DOHH2 (cell line): ENCODE results near the gene GH2.

Source experiments
- H3F3A ChIP-seq: fragments of 200-600 bp; sonication (generic), shearing (Covaris generic); 2 replicates; pipeline ENCODE4 v1.6.0; 2016; ENCODE audit warnings: antibody characterized with exemption, mild to moderate bottlenecking; ENCODE audit not compliant: control insufficient read depth, insufficient read depth
- H3K27ac ChIP-seq: fragments of 200-600 bp; sonication (generic); 2 replicates; pipeline ENCODE4 v1.5.1; 2014; ENCODE audit warnings: low read depth, mild to moderate bottlenecking, low read length, moderate library complexity
- H3K27me3 ChIP-seq: fragments of 200-600 bp; sonication (generic); 2 replicates; pipeline ENCODE4 v1.6.1; 2014; ENCODE audit warnings: mild to moderate bottlenecking, low read length, mixed read lengths; ENCODE audit not compliant: control insufficient read depth
- H3K36me3 ChIP-seq: fragments of 200-600 bp; sonication (generic); 2 replicates; pipeline ENCODE4 v1.6.1; 2014; ENCODE audit warnings: mild to moderate bottlenecking, low read length, moderate library complexity, mixed read lengths; ENCODE audit not compliant: control insufficient read depth
- H3K4me1 ChIP-seq: fragments of 200-600 bp; sonication (generic); 2 replicates; pipeline ENCODE4 v1.6.1; 2014; ENCODE audit warnings: mild to moderate bottlenecking, low read length, mixed read lengths; ENCODE audit not compliant: control insufficient read depth
- H3K4me2 ChIP-seq: fragments of 200-600 bp; sonication (generic); 2 replicates; pipeline ENCODE4 v1.6.0; 2014; ENCODE audit warnings: mild to moderate bottlenecking, low read length, moderate library complexity
- H3K4me3 ChIP-seq: fragments of 200-600 bp; sonication (generic); 2 replicates; pipeline ENCODE4 v1.5.1; 2014; ENCODE audit warnings: mild to moderate bottlenecking, low read length, mixed read lengths
- H3K79me2 ChIP-seq: fragments of 200-600 bp; sonication (generic); 2 replicates; pipeline ENCODE4 v1.6.1; 2014; ENCODE audit warnings: mild to moderate bottlenecking, low read length, mixed read lengths; ENCODE audit not compliant: control insufficient read depth
- H3K9me2 ChIP-seq: fragments of 200-600 bp; sonication (generic); replicated peaks from 2 replicates; pipeline ENCODE4 v1.6.1; 2014; ENCODE audit warnings: mild to moderate bottlenecking, low read length, mixed read lengths; ENCODE audit not compliant: control insufficient read depth
- H3K9me3 ChIP-seq: fragments of 200-600 bp; sonication (generic); 2 replicates; pipeline ENCODE4 v1.6.1; 2014; ENCODE audit warnings: antibody characterized with exemption, low read length, mixed read lengths; ENCODE audit not compliant: control insufficient read depth, insufficient read depth
- H4K20me1 ChIP-seq: fragments of 200-600 bp; sonication (generic); 2 replicates; pipeline ENCODE4 v1.6.0; 2014; ENCODE audit warnings: low read depth, mild to moderate bottlenecking, antibody characterized with exemption, low read length, moderate library complexity; ENCODE audit not compliant: control insufficient read depth, insufficient read depth
- EZH2phosphoT487 ChIP-seq: fragments of 200-600 bp; sonication (generic); IDR thresholded peaks from 2 replicates; pipeline ENCODE4 v1.6.1; 2017; ENCODE audit warnings: borderline replicate concordance, mild to moderate bottlenecking, antibody characterized with exemption, low read length, moderate library complexity, mixed read lengths
- TF ChIP-seq, protein P1 (sequence below): fragments of 200-600 bp; sonication (generic); IDR thresholded peaks from one replicate; pipeline ENCODE4 v1.5.1; 2014; ENCODE audit warnings: antibody characterized with exemption, mild to moderate bottlenecking, low read depth, low read length; ENCODE audit not compliant: poor library complexity, severe bottlenecking

Gene GH2

DNA sequence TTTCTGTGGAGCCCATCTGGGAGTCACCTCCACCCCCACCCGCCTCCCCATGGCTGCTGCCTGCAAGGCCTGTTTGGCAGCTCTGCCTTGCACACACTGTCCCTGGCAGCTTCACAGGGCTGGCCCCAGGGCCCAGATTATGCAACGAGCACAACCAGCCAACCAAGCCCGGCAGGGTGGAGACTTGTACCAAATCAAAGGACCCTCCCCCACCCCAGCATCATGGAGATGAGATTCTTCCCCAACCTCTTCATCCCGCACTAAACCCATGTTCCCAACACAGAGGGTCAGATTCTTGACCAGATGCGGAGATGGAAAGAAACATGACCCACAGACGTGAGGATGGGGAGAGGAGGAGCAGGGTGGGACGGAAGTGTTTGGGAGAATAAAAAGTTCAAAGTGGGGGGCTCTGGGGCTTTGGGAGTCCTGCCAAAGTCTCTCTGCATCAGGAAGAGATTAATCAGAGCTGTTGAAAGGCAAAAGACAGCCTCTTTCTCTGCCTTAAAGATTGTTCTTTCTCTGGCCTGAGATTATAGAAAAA, 43.0 kb downstream of the GH2 start:
- H3K9me2 ChIP-seq, result no peaks in the 10 kb centered on the region
- peaks cover 64% of the 10 kb centered on the region for H3K79me2 ChIP-seq
- no peaks in the 10 kb centered on the region; the same call in 1 of the 2 replicates for H4K20me1 ChIP-seq
- peaks cover 15% of the 10 kb centered on the region for H3F3A ChIP-seq
- peak overlapping the region; percentile 98 for H3K4me2 ChIP-seq
- no peaks in the 10 kb centered on the region for H3K27me3 ChIP-seq
- peak overlapping the region; percentile 87; the same call in 1 of the 2 replicates for H3K4me3 ChIP-seq
- no peaks in the 10 kb centered on the region for H3K9me3 ChIP-seq
- peaks cover 66% of the 10 kb centered on the region for H3K36me3 ChIP-seq
- H3K4me1 ChIP-seq, result peaks cover 45% of the 10 kb centered on the region
- H3K27ac ChIP-seq, result peak overlapping the region; percentile 50
- TF ChIP-seq, protein P1, sequence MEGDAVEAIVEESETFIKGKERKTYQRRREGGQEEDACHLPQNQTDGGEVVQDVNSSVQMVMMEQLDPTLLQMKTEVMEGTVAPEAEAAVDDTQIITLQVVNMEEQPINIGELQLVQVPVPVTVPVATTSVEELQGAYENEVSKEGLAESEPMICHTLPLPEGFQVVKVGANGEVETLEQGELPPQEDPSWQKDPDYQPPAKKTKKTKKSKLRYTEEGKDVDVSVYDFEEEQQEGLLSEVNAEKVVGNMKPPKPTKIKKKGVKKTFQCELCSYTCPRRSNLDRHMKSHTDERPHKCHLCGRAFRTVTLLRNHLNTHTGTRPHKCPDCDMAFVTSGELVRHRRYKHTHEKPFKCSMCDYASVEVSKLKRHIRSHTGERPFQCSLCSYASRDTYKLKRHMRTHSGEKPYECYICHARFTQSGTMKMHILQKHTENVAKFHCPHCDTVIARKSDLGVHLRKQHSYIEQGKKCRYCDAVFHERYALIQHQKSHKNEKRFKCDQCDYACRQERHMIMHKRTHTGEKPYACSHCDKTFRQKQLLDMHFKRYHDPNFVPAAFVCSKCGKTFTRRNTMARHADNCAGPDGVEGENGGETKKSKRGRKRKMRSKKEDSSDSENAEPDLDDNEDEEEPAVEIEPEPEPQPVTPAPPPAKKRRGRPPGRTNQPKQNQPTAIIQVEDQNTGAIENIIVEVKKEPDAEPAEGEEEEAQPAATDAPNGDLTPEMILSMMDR, result no peak
- no peak for TF ChIP-seq EZH2phosphoT487

DNA sequence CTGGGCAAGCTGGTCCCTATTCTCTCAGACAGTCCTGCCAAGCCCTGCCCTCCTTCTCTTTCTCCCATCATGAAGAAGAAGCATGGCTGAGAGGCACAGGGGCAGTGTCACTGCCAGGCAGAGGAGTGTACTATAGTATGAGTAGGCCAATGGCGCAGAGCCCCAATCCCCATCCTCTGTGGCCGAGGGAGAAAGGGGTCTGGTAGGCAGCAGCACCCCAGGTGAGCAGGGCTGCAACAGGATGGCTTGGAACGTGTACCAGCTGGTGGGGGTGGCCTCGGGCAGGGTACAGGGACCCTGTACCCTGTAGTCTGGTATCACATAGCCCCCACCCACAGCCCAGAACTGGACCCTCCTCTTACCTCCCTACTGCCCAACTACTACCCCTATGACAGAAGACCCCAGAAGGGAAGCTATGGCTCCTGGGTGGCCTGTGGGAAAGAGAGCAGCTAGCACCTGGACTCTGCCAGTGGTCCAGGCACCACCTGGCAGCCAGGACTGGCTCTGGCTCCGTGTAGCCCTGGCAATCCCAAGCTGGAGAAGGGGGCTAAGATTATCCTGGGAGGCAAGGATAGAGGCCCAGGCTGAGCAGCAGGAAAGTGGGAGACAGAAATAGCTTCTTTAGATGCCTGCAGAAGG, 43.7 kb downstream of the GH2 start:
- H3F3A ChIP-seq, result peaks cover 13% of the 10 kb centered on the region
- TF ChIP-seq EZH2phosphoT487, result no peak
- TF ChIP-seq, protein P1, result no peak
- H3K9me3 ChIP-seq, result no peaks in the 10 kb centered on the region
- no peak overlapping the region for H3K4me3 ChIP-seq
- H3K27me3 ChIP-seq, result no peaks in the 10 kb centered on the region
- no peak overlapping the region for H3K27ac ChIP-seq
- peaks cover 43% of the 10 kb centered on the region for H3K4me1 ChIP-seq
- no peaks in the 10 kb centered on the region; the same call in 1 of the 2 replicates for H4K20me1 ChIP-seq
- no peak overlapping the region for H3K4me2 ChIP-seq
- H3K79me2 ChIP-seq, result peaks cover 64% of the 10 kb centered on the region
- H3K9me2 ChIP-seq, result no peaks in the 10 kb centered on the region
- peaks cover 71% of the 10 kb centered on the region for H3K36me3 ChIP-seq

DNA sequence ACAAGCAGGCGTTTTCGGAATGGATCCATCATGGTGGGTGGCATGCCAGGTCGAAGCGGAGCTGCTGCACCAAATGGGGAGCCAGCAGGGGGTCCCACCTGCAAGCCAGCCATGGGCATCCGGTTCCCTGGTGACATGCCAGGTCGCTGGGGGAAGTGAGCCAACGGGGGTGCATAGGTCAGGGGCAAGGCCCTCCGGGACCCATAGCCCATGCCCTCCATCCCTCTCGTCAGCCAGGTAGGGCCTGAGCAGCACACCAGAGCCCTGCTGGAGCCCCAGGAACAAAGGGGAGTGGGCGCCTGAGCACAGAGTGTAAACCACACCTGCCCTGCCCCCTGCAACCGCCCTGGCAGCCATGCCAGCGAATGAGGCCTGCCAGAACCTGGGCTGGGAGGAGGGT, 44.3 kb downstream of the GH2 start:
- Histone ChIP-seq H3K4me2 (no peak overlapping the region), H3K27ac (no peak overlapping the region), H3K4me3 (no peak overlapping the region), H4K20me1 (no peaks in the 10 kb centered on the region; the same call in 1 of the 2 replicates), H3K9me2 (no peaks in the 10 kb centered on the region), H3F3A (peaks cover 15% of the 10 kb centered on the region), H3K4me1 (peaks cover 43% of the 10 kb centered on the region), H3K79me2 (peaks cover 64% of the 10 kb centered on the region), H3K27me3 (no peaks in the 10 kb centered on the region), H3K9me3 (no peaks in the 10 kb centered on the region), H3K36me3 (peaks cover 77% of the 10 kb centered on the region)
- TF ChIP-seq, protein P1, result no peak
- no peak for TF ChIP-seq EZH2phosphoT487
